NB4 (cell line): ENCODE measurements around the gene ZNF428.

Source experiments
- DNase-seq: peaks from one replicate; pipeline ENCODE4 v3.0.0; 2010; ENCODE audit warnings: low read depth
- H3K4me3 ChIP-seq: one replicate; pipeline ENCODE4 v1.5.1; 2011; ENCODE audit warnings: mild to moderate bottlenecking, low read depth, low read length, moderate library complexity
- CTCF ChIP-seq: IDR thresholded peaks from one replicate; pipeline ENCODE4 v1.5.1; 2012; ENCODE audit warnings: low read depth, low read length
- MAX ChIP-seq: IDR thresholded peaks from 2 replicates; pipeline ENCODE4 v1.6.1; 2011; ENCODE audit warnings: low read depth, low read length
- MYC ChIP-seq: IDR thresholded peaks from 2 replicates; pipeline ENCODE4 v1.6.1; 2011; ENCODE audit warnings: low read depth, low read length
- POLR2A ChIP-seq: IDR thresholded peaks from 2 replicates; pipeline ENCODE4 v1.6.1; 2011; ENCODE audit warnings: mild to moderate bottlenecking; ENCODE audit not compliant: insufficient read length; ENCODE audit errors: extremely low read depth

The ZNF428 gene

GRCh38 chr19:43616954-43617353 lies 2.5 kb downstream of the ZNF428 start:
- no peak for DNase-seq
- no peak overlapping the region for H3K4me3 ChIP-seq
- TF ChIP-seq MYC (no peak), MAX (no peak), POLR2A (no peak), CTCF (no peak)

- no peak overlapping the region for H3K4me3 ChIP-seq
- no peak for DNase-seq
- TF ChIP-seq CTCF (no peak), MAX (no peak), MYC (no peak), POLR2A (no peak)
These were observed 3.1 kb downstream of the ZNF428 start for GRCh38 chr19:43616306-43616705.

DNA sequence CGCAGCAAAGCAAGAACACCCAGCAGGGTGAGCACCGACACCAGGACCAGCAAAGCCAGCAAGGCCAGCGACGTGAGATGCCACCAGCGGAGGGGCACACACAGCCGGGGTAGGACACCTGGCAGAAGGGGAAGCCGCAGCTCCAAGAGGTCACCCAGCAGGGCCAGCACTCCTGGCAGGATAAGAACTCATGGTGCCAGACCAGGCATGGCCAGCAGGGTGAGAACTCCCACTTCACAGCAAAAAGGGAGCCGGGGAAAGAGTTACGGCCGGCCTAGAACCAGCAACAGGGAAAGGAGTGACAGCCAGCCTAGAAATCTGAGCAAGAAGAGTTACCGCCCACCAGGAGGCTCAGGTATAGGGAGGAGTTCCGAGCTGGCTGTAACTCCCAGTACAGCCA lies 7.1 kb downstream of the ZNF428 start:
- TF ChIP-seq MYC, result no peak
- TF ChIP-seq POLR2A, result no peak
- TF ChIP-seq MAX, result no peak
- TF ChIP-seq CTCF, result no peak
- H3K4me3 ChIP-seq, result no peak overlapping the region
- no peak for DNase-seq

DNA sequence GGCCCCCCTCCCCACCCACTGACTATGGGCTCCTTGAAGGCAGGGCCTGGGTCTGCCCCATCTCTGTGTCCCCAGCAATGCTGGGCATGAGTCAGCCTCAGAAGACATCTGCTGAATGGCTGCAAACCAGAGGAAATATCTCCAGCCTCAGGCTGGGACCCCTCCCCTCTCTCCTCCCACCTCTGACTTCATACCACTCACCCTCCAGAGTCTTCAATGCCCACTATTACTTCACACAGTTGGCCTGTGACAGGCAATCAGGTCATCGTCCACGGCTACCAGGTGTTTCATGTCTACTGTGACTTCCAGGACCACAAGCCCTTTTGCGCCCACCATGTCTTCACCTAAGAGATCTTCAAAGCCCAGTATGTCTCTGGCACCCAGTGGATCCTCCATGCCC lies 7.6 kb downstream of the ZNF428 start, which contains the start of gene SRRM5:
Gene SRRM5 (plus strand): TSS at position 301 of the 400 bp plus-strand sequence. CDS start 34 bp downstream, at position 335.
- DNase-seq, result no peak
- no peak within 1 kb of the TSS for H3K4me3 ChIP-seq
- TF ChIP-seq MAX (no peak), MYC (no peak), POLR2A (no peak), CTCF (no peak)

- no peak for DNase-seq
- TF ChIP-seq MYC (no peak), CTCF (no peak), POLR2A (no peak), MAX (no peak)
These were observed 8.9 kb downstream of the ZNF428 start for GRCh38 chr19:43610493-43610892.

DNA sequence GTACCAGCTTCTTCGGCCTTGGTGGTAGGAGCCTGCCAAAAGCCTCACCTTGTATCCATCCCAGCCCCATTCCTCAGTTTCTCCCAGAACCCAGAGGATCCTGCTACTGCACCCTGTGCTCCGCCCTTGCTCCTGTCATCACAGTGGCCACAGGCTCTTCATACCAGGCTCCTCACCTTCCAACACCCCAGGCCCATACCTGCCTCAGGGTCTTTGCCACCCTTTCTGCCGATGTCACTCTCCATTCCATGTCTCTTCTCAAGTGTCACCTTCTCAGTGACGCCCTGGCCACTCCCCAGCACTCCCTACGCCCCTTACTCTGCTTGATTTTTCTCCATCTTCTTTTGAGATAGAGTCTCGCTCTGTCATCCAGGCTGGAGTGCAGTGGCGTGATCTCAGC lies 9.6 kb downstream of the ZNF428 start:
- no peak for DNase-seq
- no peak for TF ChIP-seq CTCF
- no peak for TF ChIP-seq POLR2A
- H3K4me3 ChIP-seq, result no peak overlapping the region

More at GRCh38 chr19:43610493-43610892, 8.9 kb downstream of the ZNF428 start:
- H3K4me3 ChIP-seq, result no peak overlapping the region
